Pancreas (tissue), 10 donors: ENCODE data around the gene LDLRAP1. TPM values are rescaled to one million over a fixed set of nuclear protein-coding genes. Genes with fewer than 3 reads are reported as not detected.

Experiments
- ATAC-seq, 4 donors: fragments of 200-7000 bp; cut with Tn5 transposase; one replicate each; pipeline versions ENCODE4 v1.8.0 to v1.9.1; 2020; ENCODE audit warnings: mild to moderate bottlenecking in 4 of 4, moderate library complexity in 4 of 4
- DNase-seq, 6 donors: peaks; one replicate each; pipeline ENCODE4 v3.0.0-alpha.2; 2020
- FAIRE-seq: peaks from 2 replicates; lab custom pipeline; 2012; peaks lifted over from hg19 to GRCh38; lab: Jason Lieb, UNC
- H3K27ac ChIP-seq, 4 donors: fragments of 200-600 bp; sonication (generic); 1 replicate in 3 of 4; 2 replicates in 1 of 4; pipeline versions ENCODE4 v1.5.0 to v1.8.0; 2020
- H3K27me3 ChIP-seq, 4 donors: fragments of 200-600 bp; one replicate each; pipeline ENCODE4 v1.8.0; 2021
- H3K36me3 ChIP-seq, 3 donors: fragments of 200-600 bp; sonication (generic) in 1 of 3; one replicate each; pipeline versions ENCODE4 v1.5.0 to v1.8.0; 2020 to 2021
- H3K4me1 ChIP-seq, 3 donors: fragments of 200-600 bp; one replicate each; pipeline ENCODE4 v1.8.0; 2021
- H3K4me3 ChIP-seq, 4 donors: fragments of 200-600 bp; sonication (generic) in 2 of 4; one replicate each; pipeline versions ENCODE4 v1.5.0 to v1.8.0; 2020 to 2021
- H3K9me3 ChIP-seq, 4 donors: fragments of 200-600 bp; one replicate each; pipeline ENCODE4 v1.8.0; 2021
- CTCF ChIP-seq, 4 donors: fragments of 200-600 bp; sonication (generic) in 3 of 4; IDR thresholded peaks; one replicate each; pipeline versions ENCODE4 v1.5.0 to v1.8.0; 2021; ENCODE audit warnings: antibody characterized with exemption in 4 of 4
- WGBS, 2 donors: extraction: QIAGEN DNeasy Blood & Tissue Kit; methylation state at CpG; one replicate each; pipeline ENCODE4 v1.1.7; 2013; 5-methylcytosine and 5-hydroxymethylcytosine counted together
- intact Hi-C, 3 donors: fragments of 100-400 bp; cut with DNase I; formaldehyde crosslinking; loops; one replicate each; pipeline versions ENCODE4 v1.11.1 to v1.14.2; 2022
- polyA plus RNA-seq, 2 donors: library from polyadenylated mRNA; stranded (reverse); fragments of 200-250 nt; gene quantifications; one replicate each; pipeline ENCODE4 v1.2.3, GENCODE V29; 2013
- total RNA-seq, 6 donors: library from RNA; stranded (reverse); fragmentation: NEBNext Ultra II Directional in 4 of 6; extraction: Animal tissue kit (Norgen Biotek cat#: 25700) in 4 of 6; gene quantifications; one replicate each; pipeline versions ENCODE4 v1.2.1 to v1.2.4, GENCODE V29; 2021 to 2023
- donor health status: healthy with polysubstance abuse.
- donor health status: DM: no; HTN: no; CAD: no; lungs with moderate emphysema.
- donor health status: DM: no; HTN: no; CAD: no.
- donor health status: control.
- donor health status: control.
- donor health status: Bipolar disorder and iron deficiency.
- donor health status: DM: yes; HTN: yes; CAD: no.
- donor health status: DM: no; HTN: no; CAD: no.
- donor health status: DM: no; HTN: no; CAD: no.
- donor health status: DM: yes; HTN: yes; CAD: no.

The LDLRAP1 gene
- total and polyA plus RNA-seq, 8 donors, result 21.0 to 71.9 (median 23.7) TPM

- TF ChIP-seq CTCF (IDR thresholded peaks at IDR 0.05), result no peak
- ATAC-seq, result no peak
- FAIRE-seq, result no peak
- WGBS, 2 donors, result 86 to 92% methylated on average over 5 of the region's 5 CpGs
- H3K9me3 ChIP-seq, result no peaks in the 10 kb centered on the region
- intact Hi-C loops, result loop anchor here in 1 of 3 donors (5.0 kb wide), 1 partner anchor 190 kb away; no protein-coding TSS in a partner anchor
- no peak overlapping the region for H3K4me3 ChIP-seq
- no peak overlapping the region for H3K27ac ChIP-seq
- DNase-seq, result no peak
- no peaks in the 10 kb centered on the region for H3K36me3 ChIP-seq
- no peaks in the 10 kb centered on the region for H3K4me1 ChIP-seq
- H3K27me3 ChIP-seq, result no peaks in the 10 kb centered on the region
Measured at GRCh38 chr1:25607123-25607522, 63.7 kb downstream of the LDLRAP1 start.

GRCh38 chr1:25608488-25609178 lies 65.2 kb downstream of the LDLRAP1 start:
- H3K9me3 ChIP-seq, result no peaks in the 10 kb centered on the region
- no peak overlapping the region for H3K27ac ChIP-seq
- H3K4me1 ChIP-seq, result no peaks in the 10 kb centered on the region
- DNase-seq (peak; percentile 71 to 89 (median 84)), FAIRE-seq (peak; percentile 92), ATAC-seq (peak; percentile 91 to 99 (median 96))
- H3K36me3 ChIP-seq, result no peaks in the 10 kb centered on the region
- peak; percentile 22 to 53 (median 42) for TF ChIP-seq CTCF (IDR thresholded peaks at IDR 0.05)
- peak overlapping the region in 1 of 4 donors; percentile 32 for H3K4me3 ChIP-seq
- no peaks in the 10 kb centered on the region for H3K27me3 ChIP-seq
- WGBS, 2 donors, result 13 to 19% methylated on average over 15 of the region's 15 CpGs
- intact Hi-C loops, result loop anchor here in 1 of 3 donors (5.0 kb wide), 1 partner anchor 189 kb away; no protein-coding TSS in a partner anchor

GRCh38 chr1:25609921-25610320 lies 66.5 kb downstream of the LDLRAP1 start:
- Histone ChIP-seq H3K27me3 (no peaks in the 10 kb centered on the region), H3K27ac (no peak overlapping the region), H3K9me3 (no peaks in the 10 kb centered on the region), H3K36me3 (no peaks in the 10 kb centered on the region), H3K4me1 (no peaks in the 10 kb centered on the region), H3K4me3 (no peak overlapping the region)
- no peak for FAIRE-seq
- WGBS, 2 donors, result 65 to 68% methylated on average over 6 of the region's 6 CpGs
- TF ChIP-seq CTCF (IDR thresholded peaks at IDR 0.05), result no peak
- DNase-seq, result no peak
- peak in 1 of 4 donors; percentile 39 for ATAC-seq
- intact Hi-C loops, result loop anchor here in 2 of 3 donors (5.0 kb wide), 1 partner anchor 187 kb away; no protein-coding TSS in a partner anchor

- Histone ChIP-seq H3K4me1 (no peaks in the 10 kb centered on the region), H3K27ac (no peak overlapping the region), H3K9me3 (no peaks in the 10 kb centered on the region), H3K27me3 (no peaks in the 10 kb centered on the region), H3K36me3 (no peaks in the 10 kb centered on the region), H3K4me3 (no peak overlapping the region)
- no peak for DNase-seq
- ATAC-seq, result no peak
- WGBS, 2 donors, result 37 to 38% methylated on average over 8 of the region's 8 CpGs
- intact Hi-C loops, result loop anchor here in 1 of 3 donors (5.0 kb wide), 1 partner anchor 186 kb away; no protein-coding TSS in a partner anchor
- TF ChIP-seq CTCF (IDR thresholded peaks at IDR 0.05), result no peak
- no peak for FAIRE-seq
Measured at GRCh38 chr1:25610822-25611630, 67.6 kb downstream of the LDLRAP1 start.
